GM19351 (cell line): Measurements from ENCODE around the gene STUM.

Experiments
- ATAC-seq: cut with Tn5 transposase; IDR thresholded peaks from one replicate; pipeline ENCODE4 v1.9.1; 2021; ENCODE audit warnings: mild to moderate bottlenecking, moderate library complexity; ENCODE audit not compliant: unreplicated experiment

STUM gene

DNA sequence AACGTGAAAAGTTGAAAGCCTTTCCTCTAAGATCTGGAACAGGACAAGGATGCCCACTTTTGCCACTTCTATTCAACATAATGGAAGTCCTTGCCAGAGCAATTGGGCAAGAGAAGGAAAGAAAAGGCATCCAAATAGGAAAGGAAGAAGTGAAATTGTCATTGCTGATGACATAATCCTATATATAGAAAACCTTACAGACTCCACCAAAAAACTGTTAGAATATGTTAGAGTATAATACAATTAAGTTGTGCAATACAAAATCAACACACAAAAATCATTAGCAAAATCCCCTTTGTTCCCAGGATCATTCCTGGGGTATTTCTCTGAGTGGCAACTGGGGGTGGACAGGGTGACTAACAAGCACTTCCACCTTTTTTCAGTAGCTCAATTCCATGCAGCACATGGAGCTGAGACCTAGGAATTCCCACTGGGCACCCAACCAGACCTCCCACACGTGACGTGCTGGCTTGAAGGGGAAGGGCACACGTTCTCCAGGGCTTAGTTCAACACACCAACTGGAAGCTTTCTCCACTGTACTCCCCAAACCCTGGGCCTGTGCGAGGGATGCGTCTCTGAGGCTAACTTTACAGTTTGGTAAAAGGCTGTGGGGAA, 9.6 kb downstream of the STUM start:
- ATAC-seq: no peak

DNA sequence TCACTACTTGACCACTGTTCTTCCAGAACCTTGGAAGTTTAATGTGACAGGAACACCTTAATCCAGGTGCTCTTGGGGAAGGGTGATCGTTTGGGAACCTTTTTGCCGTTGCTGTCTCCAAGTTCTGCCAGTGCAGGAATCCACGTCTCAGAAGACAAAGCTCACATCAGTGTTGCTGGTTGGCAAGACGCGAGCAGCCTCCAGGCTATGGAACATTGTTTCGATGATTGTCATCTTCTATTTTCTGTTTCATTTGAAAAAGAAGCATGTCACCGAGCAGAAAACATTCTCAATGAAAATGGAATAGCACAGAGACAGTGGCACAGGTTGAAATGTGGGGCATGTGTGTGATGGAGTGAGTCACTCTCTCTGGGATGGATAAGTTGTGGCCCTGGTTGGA, 11.7 kb downstream of the STUM start:
- ATAC-seq: no peak

DNA sequence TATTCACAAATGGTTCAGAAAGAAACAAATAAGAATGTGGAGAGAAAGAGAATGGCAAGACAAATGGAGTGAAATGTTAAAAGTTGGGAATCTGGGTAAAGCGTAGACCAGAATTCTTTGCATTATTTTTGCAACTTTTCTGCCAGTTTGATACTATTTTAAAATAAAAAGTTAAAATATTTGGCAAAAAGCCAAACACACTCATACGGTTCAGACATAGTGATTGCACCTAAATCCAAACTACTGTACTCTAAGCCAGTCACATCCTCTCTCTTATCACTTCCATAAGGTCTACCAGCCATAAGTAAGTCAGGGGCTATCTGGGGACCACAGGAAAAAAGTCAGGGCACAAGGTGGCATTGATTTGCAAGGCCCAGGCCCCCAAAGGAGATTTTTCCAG, 14.4 kb downstream of the STUM start:
- ATAC-seq: no peak

DNA sequence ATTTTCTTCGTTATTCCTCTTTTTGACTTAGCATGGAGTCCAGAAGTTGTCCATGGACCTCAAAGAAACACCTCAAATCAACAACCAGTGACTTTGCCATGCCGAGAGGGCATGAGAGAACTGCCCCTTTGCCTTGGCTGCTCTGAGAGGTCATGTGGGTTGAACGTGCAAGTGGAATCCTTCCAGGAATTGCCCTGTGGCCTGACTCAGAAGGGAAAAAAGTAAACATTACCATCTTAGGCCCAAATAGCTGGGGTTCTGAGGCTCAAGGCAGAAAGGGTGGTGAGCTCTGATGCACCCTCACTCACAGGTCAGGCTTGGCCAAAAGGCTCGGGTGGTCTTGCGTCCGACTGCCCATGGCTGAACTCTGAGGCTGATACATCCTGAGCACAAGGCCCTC, 15.1 kb downstream of the STUM start:
- ATAC-seq: no peak

DNA sequence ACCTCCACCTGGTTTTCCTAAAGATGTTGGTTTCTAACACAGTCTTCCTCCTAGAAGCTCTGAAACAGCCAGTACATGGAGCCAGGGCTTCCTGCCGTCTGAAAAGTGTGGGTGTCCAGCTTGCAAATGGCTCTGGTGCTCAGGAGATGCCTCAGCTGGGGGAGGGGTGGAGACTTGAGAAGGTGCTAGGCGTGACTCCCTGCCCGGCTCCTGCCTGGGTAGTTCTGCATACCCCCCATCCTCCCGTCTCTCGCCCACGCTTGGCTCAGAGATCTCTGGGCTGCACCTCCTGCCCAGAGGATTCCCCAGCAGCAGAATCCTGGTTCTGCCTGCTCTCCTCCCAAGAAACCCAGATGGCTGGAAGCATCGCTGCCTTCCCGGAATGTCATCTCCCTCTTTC, 16.9 kb downstream of the STUM start:
- ATAC-seq: no peak

DNA sequence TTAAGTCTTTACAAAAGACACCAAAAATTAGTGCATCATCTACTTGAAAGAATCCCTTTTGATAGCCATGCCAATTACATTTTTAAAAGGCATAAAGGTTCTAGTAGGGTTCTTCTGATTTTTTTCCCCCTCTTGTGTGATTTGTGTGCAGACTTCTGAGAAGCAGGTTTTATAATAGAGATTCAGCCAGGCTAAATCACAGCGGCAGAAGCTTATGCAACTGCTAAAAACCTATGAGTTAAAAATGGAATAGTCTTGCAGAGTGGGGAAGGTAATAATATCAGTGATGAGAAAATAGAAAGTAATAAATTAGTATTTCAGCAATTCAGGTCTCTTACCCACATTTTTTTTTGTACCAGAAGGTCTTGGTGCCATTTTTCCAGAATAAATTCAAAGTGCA, 17.7 kb downstream of the STUM start:
- no peak for ATAC-seq

DNA sequence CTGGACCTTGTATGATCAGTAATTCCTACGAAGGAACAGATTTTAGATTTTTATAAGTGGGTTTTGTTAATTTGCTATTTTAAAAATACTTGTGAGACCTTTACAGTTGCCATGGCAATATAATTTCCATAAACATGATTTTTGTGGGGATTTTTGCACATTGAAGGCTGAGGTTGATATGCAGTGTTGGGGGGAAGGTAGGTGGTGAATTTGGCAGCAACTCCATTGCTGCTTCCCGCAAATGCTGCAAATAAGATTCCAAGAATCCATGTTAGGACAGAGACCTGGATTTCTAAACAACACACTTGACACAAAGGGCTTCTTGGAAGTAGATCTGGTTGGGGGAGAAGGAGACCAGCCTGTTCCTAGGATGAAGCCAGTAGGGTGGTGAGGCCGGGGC, 18.2 kb downstream of the STUM start:
- ATAC-seq: no peak

DNA sequence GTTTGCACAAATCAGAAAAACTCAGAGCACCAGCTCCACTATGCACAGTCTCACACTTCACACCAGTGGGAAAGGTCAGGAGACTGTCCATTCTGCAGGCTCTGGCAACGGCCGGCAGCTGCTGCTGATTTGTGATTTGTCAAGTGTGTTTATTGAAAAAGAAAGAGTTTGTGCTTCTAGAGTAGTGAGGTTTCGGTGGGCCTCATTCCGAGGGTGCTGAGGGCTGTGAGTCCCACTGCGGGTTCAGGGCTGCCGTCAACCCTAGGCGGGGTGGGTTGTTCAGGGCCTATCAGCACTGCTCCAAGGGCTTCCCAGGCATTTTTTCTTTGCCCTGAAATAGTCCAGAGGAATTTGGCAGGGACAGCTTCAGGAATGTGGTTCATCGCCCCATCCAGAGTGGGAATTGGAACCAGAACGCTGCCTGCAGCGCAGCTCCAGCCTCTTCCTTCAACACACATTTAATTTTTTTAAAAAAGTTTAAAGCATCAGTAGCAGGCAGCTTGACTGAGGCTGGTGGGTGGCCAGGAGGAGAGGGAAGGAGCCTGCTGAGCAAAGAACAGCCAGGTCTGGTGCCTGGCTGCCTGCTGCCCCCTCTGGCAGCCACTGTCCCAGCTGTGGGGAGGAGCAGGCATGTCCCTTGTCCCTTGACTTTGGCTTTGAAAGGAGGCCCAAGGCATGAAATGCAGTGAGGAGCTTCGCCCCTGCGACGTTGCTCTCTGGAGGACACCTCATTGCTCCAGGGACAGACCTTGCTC, 19.7 kb downstream of the STUM start:
- ATAC-seq: no peak

DNA sequence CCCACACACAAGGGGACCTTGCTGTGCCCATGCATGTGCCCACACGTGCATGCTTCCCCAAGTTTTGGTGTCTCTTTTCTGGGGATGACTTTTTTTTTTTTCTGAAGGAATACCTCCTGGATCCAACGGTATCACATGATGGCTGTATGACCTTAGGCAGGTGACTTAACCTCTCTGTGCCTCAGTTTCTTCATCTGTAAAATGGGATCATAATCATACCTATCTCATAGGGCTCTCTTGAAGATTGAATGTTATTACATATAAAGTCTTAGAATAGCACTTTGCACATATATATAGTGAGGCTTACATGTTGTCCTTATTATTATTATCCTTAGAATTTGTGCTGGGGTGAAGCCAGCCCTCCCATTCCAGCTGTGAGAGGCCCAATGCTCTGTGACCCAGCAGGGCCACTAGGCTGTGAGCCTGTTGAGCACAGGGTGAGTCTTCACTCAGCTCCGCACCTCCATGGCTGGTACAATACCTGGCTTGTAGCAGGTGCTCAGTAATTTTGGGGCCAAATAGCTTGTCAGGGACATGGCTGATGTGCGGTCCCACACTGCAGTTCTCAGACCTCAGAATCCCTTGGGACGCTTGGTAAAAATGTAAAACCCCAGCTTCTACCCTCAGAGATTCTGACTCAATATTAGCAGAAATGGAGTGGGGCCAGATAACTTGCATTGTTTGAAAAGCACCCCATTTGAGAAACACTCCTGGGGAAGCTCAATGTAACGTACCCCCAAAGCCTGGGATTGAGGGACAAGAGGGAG, 20.6 kb downstream of the STUM start:
- no peak for ATAC-seq

DNA sequence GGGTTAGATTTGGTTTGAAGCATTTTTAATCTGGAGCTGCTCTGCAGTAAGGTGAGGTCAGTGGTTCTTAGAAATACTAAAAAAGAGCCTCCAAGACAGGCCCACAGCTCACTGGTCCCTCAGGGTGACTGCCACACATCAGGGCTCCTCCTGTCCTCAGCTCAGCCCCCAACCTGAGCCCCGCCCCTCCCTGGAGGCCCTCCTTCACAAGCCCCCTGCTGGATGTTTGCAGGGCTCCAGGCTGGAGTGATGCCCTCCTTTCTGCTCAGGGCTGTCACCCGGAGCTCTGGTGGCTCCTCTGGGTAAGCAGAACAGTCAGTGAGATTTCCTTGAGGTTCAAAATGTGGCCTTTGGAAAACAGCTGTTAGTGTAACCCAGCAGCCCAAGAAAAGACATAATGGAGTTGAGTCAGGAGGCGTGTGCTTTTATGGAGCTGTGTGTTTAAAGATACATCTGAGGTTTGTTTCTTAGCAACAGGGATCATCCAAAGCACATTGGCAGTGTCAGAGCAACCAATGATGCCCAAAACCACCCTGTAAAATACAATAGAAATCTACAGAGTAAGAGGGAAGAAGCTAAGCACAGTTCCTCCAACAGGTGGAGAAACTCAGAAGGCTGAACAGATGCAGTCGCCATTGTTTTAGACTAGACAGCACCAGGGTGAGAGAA, 21.4 kb downstream of the STUM start:
- peak; percentile 57 for ATAC-seq

DNA sequence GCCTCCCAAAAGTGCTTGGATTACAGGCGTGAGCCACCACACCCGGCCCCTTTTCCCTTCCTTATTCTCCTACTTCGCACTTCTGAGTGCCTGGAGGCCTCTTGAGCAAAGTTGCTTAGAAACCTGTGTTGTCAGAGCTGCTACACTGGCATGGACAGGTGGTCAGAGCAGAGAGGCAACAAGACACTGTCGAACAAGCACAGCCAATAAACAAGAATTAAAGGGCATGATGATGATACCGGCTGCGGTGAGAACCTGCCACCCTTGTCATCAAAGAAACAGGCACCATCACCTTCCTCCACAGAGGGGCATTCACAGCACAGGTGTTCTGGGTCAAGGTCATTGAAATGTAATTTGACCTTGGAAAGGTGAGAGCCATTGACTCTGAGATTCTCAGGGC, 23.3 kb downstream of the STUM start:
- ATAC-seq: no peak

DNA sequence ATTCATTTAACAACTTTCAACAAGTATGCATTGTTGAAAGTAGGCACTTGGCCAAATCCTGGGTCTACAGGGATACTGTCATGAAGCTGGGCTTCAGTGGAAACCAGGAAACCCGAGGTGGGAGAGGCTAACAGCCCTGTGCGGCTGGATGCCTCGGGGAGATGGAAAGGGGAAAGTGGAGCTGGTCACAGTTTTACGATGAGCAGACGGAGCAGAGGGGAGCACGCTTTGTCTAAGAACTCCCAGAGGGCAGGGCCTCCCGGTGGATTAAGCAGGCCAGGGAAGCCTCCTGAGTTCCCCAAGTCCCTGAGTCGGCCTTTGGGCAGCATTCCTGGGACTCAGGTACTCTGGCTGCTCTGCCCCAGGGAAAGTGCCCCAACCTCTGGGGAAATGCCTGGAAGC, 23.8 kb downstream of the STUM start:
- no peak for ATAC-seq

DNA sequence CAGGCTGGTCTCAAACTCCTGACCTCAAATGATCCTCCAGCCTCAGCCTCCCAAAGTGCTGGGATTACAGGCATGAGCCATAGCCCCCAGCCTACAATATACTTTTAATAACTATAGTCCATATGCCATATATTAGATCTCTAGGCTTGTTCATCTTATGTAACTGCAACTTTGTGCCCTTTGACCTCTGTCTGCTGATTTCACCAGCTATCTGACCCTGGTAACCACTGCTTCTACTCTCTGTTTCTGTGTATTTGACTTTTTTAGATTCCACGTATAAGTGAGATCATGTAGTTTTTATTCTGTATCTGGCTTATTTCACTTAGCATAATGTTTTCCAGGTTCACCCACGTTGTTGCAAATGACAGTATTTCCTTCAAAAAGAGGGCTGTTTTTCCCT, 25.5 kb downstream of the STUM start:
- ATAC-seq: no peak

DNA sequence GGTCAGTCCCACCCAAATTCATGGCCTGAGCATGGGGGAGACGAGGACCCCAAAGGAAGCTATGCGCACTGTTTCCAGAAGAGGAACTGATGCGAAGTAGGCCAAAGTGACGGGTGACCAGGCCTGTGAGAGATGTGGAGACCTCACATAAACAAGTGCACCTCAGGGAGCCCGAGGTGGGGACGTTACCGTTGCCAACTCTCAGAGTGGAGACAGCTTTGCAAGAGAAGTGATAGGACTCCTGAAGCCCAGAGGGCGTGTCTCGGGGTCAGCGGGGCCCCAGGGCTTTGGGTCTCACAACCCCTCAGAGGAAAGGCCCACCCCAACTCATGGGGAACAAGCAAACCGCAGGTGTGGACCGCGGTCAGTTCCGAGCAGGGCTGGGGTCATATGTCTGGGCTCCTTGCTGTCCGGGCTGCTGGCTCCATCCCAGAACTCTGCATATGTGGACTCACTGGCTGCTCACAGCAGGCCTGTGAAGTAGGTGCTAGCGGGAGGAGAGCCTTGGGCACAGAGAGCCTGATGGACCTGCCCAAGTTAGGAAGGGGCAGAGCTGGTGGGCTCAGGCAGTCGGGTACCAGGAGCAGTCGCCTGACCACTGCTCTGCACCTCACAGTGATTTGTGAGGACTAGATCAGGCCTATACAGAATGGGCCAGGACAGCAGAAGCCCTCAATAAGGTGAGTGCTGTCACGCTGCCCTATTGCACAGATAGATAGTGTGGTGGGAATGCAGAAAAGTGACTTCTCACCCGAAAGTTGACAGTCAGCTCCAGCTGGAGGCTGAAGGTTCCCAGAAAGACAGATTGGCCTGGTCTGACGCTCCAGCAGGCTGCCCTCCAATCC, 26.2 kb downstream of the STUM start:
- ATAC-seq: no peak

DNA sequence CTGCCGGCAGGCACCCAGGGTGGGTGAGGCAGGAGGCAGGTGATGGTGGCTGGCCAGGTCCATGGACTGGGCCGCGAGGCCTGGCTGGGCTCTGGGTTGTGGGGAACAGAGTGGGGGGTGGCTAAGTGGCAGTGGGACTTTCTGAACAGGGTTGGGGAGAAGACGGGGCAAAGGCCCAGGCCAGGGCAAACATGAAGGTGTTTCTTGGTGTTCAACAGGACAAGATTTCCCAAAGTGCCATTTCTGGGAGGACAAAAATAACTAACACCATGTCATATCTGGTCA, 26.8 kb downstream of the STUM start:
- ATAC-seq: no peak

DNA sequence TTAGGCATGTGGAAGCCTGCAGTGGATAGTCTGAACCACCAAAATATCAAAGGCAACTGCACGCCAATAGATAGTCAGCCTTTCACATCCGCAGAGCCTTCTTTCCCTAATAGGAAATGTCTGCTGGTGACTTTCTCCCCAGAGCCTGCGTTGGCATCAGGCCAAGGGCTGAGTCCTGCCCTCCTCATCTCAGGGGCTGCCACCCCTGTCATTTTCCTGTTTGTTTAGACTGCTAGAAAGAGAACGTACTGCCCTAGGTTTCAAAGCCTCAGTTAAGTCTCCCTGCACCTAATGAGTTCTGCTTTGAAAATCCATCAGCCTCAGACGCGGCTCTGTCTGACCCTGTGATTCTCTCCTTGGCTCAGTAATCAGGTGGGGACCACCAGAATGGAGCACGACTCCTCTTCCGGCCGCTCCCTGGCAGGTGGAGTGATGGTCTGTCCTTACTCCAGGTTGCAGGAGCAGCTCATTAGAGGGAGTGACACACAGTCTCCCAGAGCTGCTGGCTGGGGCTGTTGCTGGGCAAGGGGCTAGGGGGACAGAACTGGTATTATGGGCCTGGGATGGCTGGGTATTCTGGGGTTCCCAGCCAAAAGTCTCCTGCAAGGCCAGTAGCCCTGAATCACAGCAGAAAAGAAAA, 27.3 kb downstream of the STUM start:
- no peak for ATAC-seq

DNA sequence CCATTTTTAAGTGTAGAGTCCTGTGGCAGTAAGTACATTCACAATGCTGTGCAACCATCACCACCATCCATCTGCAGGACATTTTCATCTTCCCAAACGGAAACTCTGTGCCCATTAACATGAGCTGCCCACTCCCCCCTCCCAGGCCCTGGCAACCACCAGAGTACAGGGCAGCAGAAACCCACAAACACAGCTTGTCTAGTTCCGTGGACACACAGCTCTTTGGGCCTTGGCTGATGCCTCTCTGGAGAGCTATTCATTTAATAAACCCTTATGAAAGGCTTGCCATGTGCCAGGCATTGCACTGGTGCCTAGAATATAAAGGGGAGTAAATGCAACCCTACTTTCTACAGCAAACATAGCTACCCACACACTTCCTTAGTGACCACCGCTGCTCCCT, 28.0 kb downstream of the STUM start:
- ATAC-seq: no peak

DNA sequence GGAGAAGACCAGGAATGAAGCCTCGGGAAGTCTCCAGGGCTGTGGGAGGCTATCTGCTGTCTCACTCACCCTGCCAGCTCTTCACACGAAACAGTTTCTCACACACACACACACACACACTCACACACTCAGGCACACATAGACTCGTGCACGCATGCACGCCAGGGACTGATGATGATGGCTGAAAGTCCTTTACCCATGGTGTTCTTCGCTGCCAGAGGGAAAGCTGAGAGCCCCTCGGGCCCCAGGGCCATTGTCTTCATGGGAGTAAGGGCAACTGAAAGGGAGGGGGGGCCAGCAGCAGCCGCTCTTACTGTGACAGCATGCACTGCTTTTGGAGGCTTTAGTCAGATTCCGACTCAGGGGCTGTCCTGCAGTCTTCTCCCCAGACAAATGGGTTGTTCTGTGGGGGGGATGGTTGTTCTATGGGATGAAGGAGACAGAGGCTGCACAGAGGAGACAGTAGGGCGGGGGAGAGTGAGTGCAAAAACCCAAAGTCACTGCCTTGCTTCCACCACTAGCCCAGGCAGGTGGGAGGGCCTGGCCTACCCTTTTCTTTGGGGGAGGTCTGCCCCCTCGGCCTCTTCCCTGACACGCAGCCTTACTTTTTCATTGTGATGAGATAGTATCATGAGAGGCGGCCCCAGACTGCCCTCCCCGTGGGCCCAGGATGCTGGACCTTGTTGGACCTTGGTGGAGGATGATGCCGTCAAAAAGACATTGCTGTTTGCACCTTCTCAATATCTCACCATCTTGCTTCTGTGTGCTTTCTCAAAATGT, 29.0 kb downstream of the STUM start:
- no peak for ATAC-seq

DNA sequence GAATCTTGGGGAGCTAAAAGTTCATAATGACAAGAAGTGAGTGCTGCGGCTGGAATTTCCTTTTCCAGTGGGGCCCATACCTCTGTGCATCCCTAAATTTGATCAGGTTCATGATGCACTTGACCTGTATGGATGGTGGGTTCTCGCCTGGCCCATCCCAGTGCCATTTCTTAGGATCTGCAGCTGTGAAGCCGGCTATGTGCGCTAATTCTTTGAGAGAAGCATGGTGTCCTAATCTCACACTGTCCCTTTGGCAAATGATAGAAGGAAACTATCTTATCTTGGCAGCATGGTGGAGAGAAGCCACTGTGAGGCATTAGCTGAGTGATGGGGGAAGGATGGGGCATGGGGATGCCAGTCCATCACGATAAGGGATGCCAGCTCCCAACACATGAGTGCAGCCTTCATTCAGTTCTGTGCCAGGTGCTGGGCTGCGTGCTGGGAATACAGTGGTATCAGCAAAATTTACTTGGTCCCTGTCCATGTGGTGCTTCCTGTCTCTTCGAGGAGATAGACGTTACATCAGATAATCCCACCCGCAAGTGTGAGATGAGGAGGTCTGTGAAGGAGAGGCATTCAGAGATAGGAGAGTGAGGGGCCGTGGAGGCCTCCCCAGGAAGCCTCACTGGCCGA, 30.5 kb downstream of the STUM start:
- no peak for ATAC-seq
